ENCODE measurements around the gene TCF4.

Gene TCF4

DNA sequence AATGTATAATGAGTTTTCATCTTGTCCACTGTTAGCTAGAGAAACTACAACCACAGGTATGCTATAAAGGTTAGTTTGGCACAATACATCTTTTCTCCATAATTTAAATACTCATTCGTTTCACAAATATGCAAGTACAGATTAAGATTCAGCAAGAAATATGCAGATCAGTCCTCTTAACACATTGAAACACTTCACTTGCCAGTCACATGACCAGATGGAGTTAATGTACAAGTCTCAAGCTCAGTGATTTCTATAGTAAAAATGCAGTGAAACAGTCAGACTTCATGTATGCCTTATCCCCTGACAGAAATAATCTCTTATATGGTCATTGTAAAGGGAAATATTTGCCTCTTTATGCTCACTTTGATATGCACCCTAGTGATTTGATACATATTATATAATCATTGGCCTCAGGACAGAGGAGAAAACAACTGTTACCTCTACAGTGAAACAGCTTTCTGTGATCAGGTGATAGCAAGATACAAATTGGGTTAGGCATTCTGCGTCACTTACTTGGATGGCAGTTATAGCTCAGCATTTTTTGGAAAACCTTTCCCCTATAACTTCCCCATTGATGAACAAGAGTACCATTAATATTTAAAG is 104.6 kb downstream of the TCF4 start:
- TF ChIP-seq CTCF (IDR thresholded peaks at IDR 0.05; ENCODE audit: extremely low read depth, insufficient read depth, missing control alignments): no peak
- in situ Hi-C loops (cut with MboI; ENCODE audit: low pct_unique_long_range_greater_than_20kb, low sequenced_read_pairs, unreplicated experiment): no loop called here
- DNase-seq (ENCODE audit: low spot score): no peak

- no peak for DNase-seq (ENCODE audit: low spot score)
- in situ Hi-C loops (cut with MboI; ENCODE audit: low pct_unique_long_range_greater_than_20kb, low sequenced_read_pairs, unreplicated experiment): no loop called here
- no peak for TF ChIP-seq CTCF (IDR thresholded peaks at IDR 0.05; ENCODE audit: extremely low read depth, insufficient read depth, missing control alignments)
Observed at GRCh38 chr18:55479656-55480420, 108.2 kb downstream of the TCF4 start.

DNA sequence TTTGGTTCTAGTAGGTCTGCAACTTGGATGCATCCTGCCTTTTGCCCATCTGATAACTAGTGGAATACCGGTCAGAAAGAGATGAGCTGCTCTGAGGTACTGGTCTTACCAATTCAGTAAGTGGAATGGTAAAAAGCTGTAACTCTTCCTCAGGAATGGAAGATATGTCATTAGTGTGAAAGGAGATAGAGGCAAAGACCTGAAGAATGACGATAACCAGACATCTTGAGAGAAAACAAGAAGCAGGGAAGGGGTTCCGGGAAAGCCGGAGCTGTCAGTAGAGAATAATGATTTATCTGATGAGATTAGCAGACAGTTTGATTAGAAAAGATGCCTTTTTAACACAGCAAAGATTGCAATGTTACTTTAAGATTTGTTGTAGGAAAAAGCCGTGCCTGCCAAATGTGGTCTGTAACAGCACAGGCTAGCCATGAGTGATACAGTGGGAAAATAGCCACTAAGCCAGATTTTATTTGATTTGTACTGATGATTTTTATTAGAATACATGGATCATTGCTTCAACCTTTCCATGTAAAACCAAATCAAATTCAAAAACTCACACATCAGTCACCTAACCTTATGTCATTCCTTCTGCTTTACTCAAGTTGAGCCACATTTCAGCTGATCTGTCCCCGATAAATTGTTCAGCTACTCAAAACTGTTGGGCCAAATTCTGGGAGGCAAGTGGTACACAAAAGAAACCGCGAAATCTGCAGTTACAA is 110.0 kb downstream of the TCF4 start:
- peak; percentile 4 for DNase-seq (ENCODE audit: low spot score)
- TF ChIP-seq CTCF (IDR thresholded peaks at IDR 0.05; ENCODE audit: extremely low read depth, insufficient read depth, missing control alignments): no peak

DNA sequence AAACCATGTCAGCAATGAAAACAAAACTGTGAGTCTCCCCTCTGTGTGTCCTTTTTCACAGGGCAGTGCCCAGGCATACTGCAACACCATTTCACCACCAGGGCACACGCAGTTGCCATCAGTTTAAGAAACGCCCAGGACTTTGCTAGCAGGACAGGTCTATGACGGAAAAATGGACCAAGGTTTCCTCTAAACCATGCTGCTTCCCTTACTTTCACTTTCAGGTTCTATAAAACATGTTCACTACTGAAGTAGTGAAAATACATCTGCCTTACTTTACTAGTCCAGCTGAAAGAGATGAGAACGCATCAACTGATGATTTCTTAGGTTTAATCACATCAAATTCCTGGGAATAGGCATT is 110.5 kb downstream of the TCF4 start:
- in situ Hi-C loops (cut with MboI; ENCODE audit: low pct_unique_long_range_greater_than_20kb, low sequenced_read_pairs, unreplicated experiment): no loop called here
- peak; percentile 37 for DNase-seq (ENCODE audit: low spot score)
- TF ChIP-seq CTCF (IDR thresholded peaks at IDR 0.05; ENCODE audit: extremely low read depth, insufficient read depth, missing control alignments): no peak

More for the DNA sequence above, 110.0 kb downstream of the TCF4 start:
- in situ Hi-C loops (cut with MboI; ENCODE audit: low pct_unique_long_range_greater_than_20kb, low sequenced_read_pairs, unreplicated experiment): no loop called here

GRCh38 chr18:55475916-55476315 is 112.1 kb downstream of the TCF4 start:
- in situ Hi-C loops (cut with MboI; ENCODE audit: low pct_unique_long_range_greater_than_20kb, low sequenced_read_pairs, unreplicated experiment): no loop called here
- no peak for TF ChIP-seq CTCF (IDR thresholded peaks at IDR 0.05; ENCODE audit: extremely low read depth, insufficient read depth, missing control alignments)
- no peak for DNase-seq (ENCODE audit: low spot score)

DNA sequence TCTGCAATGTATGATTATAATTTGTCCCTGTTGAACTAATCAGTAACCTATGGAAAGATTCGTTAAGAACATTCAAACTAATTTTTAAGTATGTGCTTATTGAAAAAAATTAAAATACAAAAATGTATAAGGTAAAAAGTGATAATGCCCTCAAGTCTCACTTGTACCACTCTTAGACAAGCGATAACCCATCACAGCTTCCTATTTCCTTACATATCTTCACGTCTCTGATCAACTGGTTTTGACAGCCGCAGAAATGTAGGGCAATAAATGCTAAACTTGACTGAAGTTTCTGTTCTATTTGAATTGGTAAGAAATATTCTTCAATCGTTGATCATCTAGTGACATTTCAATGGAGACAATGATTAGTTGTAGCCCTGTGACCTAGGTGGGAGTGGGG is 112.5 kb downstream of the TCF4 start:
- in situ Hi-C loops (cut with MboI; ENCODE audit: low pct_unique_long_range_greater_than_20kb, low sequenced_read_pairs, unreplicated experiment): no loop called here
- DNase-seq (ENCODE audit: low spot score): no peak
- no peak for TF ChIP-seq CTCF (IDR thresholded peaks at IDR 0.05; ENCODE audit: extremely low read depth, insufficient read depth, missing control alignments)

Data from GM13977 (cell line).